Measurements from ENCODE around the gene NFATC2. TPM values are rescaled to one million over a fixed set of nuclear protein-coding genes. Genes with fewer than 3 reads are reported as not detected.

NFATC2 gene
- total RNA-seq, 1 donor from 2014 or later: 2.0 TPM

- no peak for DNase-seq (ENCODE audit: low spot score)
- Mint-ChIP-seq H3K9me3 (ENCODE audit: low read depth) (no peaks in the 10 kb centered on the region), H3K27me3 (ENCODE audit: low read depth) (no peaks in the 10 kb centered on the region), H3K4me1 (ENCODE audit: low read depth) (peaks cover 35% of the 10 kb centered on the region), H3K27ac (ENCODE audit: unreplicated experiment) (peak overlapping the region; percentile 30), H3K4me3 (ENCODE audit: unreplicated experiment) (no peak overlapping the region), H3K36me3 (ENCODE audit: low read depth) (no peaks in the 10 kb centered on the region)
- TF ChIP-seq CTCF (IDR thresholded peaks at IDR 0.05): no peak
Measured at GRCh38 chr20:51388756-51389542, 153.6 kb downstream of the NFATC2 start.

GRCh38 chr20:51388227-51388626 is 154.3 kb downstream of the NFATC2 start:
- DNase-seq (ENCODE audit: low spot score): no peak
- no peaks in the 10 kb centered on the region for H3K27me3 Mint-ChIP-seq (ENCODE audit: low read depth)
- H3K4me3 Mint-ChIP-seq (ENCODE audit: unreplicated experiment): no peak overlapping the region
- H3K27ac Mint-ChIP-seq (ENCODE audit: unreplicated experiment): no peak overlapping the region
- H3K4me1 Mint-ChIP-seq (ENCODE audit: low read depth): peaks cover 28% of the 10 kb centered on the region
- TF ChIP-seq CTCF (IDR thresholded peaks at IDR 0.05): no peak
- H3K36me3 Mint-ChIP-seq (ENCODE audit: low read depth): no peaks in the 10 kb centered on the region
- no peaks in the 10 kb centered on the region for H3K9me3 Mint-ChIP-seq (ENCODE audit: low read depth)

- no peak for TF ChIP-seq CTCF (IDR thresholded peaks at IDR 0.05)
- no peak for DNase-seq (ENCODE audit: low spot score)
- H3K27me3 Mint-ChIP-seq (ENCODE audit: low read depth): no peaks in the 10 kb centered on the region
- H3K4me3 Mint-ChIP-seq (ENCODE audit: unreplicated experiment): no peak overlapping the region
- H3K9me3 Mint-ChIP-seq (ENCODE audit: low read depth): no peaks in the 10 kb centered on the region
- H3K36me3 Mint-ChIP-seq (ENCODE audit: low read depth): no peaks in the 10 kb centered on the region
- H3K4me1 Mint-ChIP-seq (ENCODE audit: low read depth): peaks cover 28% of the 10 kb centered on the region
- no peak overlapping the region for H3K27ac Mint-ChIP-seq (ENCODE audit: unreplicated experiment)
Measured at GRCh38 chr20:51387125-51387875, 155.2 kb downstream of the NFATC2 start.

GRCh38 chr20:51386586-51386985 is 155.9 kb downstream of the NFATC2 start:
- no peak for TF ChIP-seq CTCF (IDR thresholded peaks at IDR 0.05)
- H3K4me3 Mint-ChIP-seq (ENCODE audit: unreplicated experiment): no peak overlapping the region
- no peaks in the 10 kb centered on the region for H3K36me3 Mint-ChIP-seq (ENCODE audit: low read depth)
- H3K27ac Mint-ChIP-seq (ENCODE audit: unreplicated experiment): no peak overlapping the region
- no peaks in the 10 kb centered on the region for H3K27me3 Mint-ChIP-seq (ENCODE audit: low read depth)
- H3K4me1 Mint-ChIP-seq (ENCODE audit: low read depth): peaks cover 28% of the 10 kb centered on the region
- H3K9me3 Mint-ChIP-seq (ENCODE audit: low read depth): no peaks in the 10 kb centered on the region
- no peak for DNase-seq (ENCODE audit: low spot score)

- no peaks in the 10 kb centered on the region for H3K9me3 Mint-ChIP-seq (ENCODE audit: low read depth)
- peaks cover 1% of the 10 kb centered on the region for H3K36me3 Mint-ChIP-seq (ENCODE audit: low read depth)
- no peak overlapping the region for H3K4me3 Mint-ChIP-seq (ENCODE audit: unreplicated experiment)
- H3K27ac Mint-ChIP-seq (ENCODE audit: unreplicated experiment): no peak overlapping the region
- no peak for DNase-seq (ENCODE audit: low spot score)
- H3K27me3 Mint-ChIP-seq (ENCODE audit: low read depth): no peaks in the 10 kb centered on the region
- peak; percentile 84 for TF ChIP-seq CTCF (IDR thresholded peaks at IDR 0.05)
- H3K4me1 Mint-ChIP-seq (ENCODE audit: low read depth): peaks cover 28% of the 10 kb centered on the region
Measured at GRCh38 chr20:51385646-51386530, 156.6 kb downstream of the NFATC2 start.

Data from chondrocyte (in vitro differentiated cells).